ENCODE measurements around the gene KIF13A.
"Not testable (repeated sequence)": the region's sequence is repeated elsewhere in the genome, so short reads cannot be mapped to it uniquely, and the experiment has no call there.

Gene KIF13A

GRCh38 chr6:17987447-17987696, at the start of gene KIF13A:
TSS of gene KIF13A (minus strand) at chr6:17987635. CDS start at chr6:17987463, 172 bp downstream.
- DNase-seq (ENCODE audit: low spot score): no peak

- no peak for DNase-seq (ENCODE audit: low spot score)
Observed at GRCh38 chr6:18036781-18037180, 49.3 kb upstream of the KIF13A start.

- DNase-seq (ENCODE audit: low spot score): no peak
Observed at GRCh38 chr6:18035330-18035854, 48.0 kb upstream of the KIF13A start.

- no peak for DNase-seq (ENCODE audit: low spot score)
Observed at GRCh38 chr6:18034798-18035202, 47.4 kb upstream of the KIF13A start.

- no peak for DNase-seq (ENCODE audit: low spot score)
Observed at GRCh38 chr6:18031680-18032256, 44.3 kb upstream of the KIF13A start.

GRCh38 chr6:18031189-18031588, 43.8 kb upstream of the KIF13A start:
- no peak for DNase-seq (ENCODE audit: low spot score)

GRCh38 chr6:18028332-18028731, 40.9 kb upstream of the KIF13A start:
- no peak for DNase-seq (ENCODE audit: low spot score)

GRCh38 chr6:18025596-18025995, 38.2 kb upstream of the KIF13A start:
- DNase-seq (ENCODE audit: low spot score): no peak

- no peak for DNase-seq (ENCODE audit: low spot score)
Observed at GRCh38 chr6:18024876-18025275, 37.4 kb upstream of the KIF13A start.

GRCh38 chr6:18023891-18024290, 36.5 kb upstream of the KIF13A start:
- no peak for DNase-seq (ENCODE audit: low spot score)

- DNase-seq (ENCODE audit: low spot score): no peak
Observed at GRCh38 chr6:18022398-18023231, 35.2 kb upstream of the KIF13A start.

- no peak for DNase-seq (ENCODE audit: low spot score)
Observed at GRCh38 chr6:18021166-18021850, 33.9 kb upstream of the KIF13A start.

- DNase-seq (ENCODE audit: low spot score): not testable (repeated sequence)
Observed at GRCh38 chr6:18020545-18020944, 33.1 kb upstream of the KIF13A start.

- no peak for DNase-seq (ENCODE audit: low spot score)
Observed at GRCh38 chr6:18019539-18020534, 32.4 kb upstream of the KIF13A start.

- not testable (repeated sequence) for DNase-seq (ENCODE audit: low spot score)
Observed at GRCh38 chr6:18019133-18019532, 31.7 kb upstream of the KIF13A start.

- no peak for DNase-seq (ENCODE audit: low spot score)
Observed at GRCh38 chr6:18016698-18017097, 29.3 kb upstream of the KIF13A start.

GRCh38 chr6:18016133-18016532, 28.7 kb upstream of the KIF13A start:
- DNase-seq (ENCODE audit: low spot score): no peak

- no peak for DNase-seq (ENCODE audit: low spot score)
Observed at GRCh38 chr6:18011287-18011686, 23.9 kb upstream of the KIF13A start.

- not testable (repeated sequence) for DNase-seq (ENCODE audit: low spot score)
Observed at GRCh38 chr6:18010540-18010939, 23.1 kb upstream of the KIF13A start.

- no peak for DNase-seq (ENCODE audit: low spot score)
Observed at GRCh38 chr6:18004256-18004985, 17.0 kb upstream of the KIF13A start.

GRCh38 chr6:17999425-17999824, 12.0 kb upstream of the KIF13A start:
- DNase-seq (ENCODE audit: low spot score): no peak
